Epidermal melanocyte (primary cell): Measurements from ENCODE around the gene PDXK.

ENCODE experiments used
- DNase-seq: peaks from one replicate; pipeline ENCODE4 v3.0.0; 2011; ENCODE audit warnings: low spot score; ENCODE audit not compliant: insufficient read length

The PDXK gene

DNA sequence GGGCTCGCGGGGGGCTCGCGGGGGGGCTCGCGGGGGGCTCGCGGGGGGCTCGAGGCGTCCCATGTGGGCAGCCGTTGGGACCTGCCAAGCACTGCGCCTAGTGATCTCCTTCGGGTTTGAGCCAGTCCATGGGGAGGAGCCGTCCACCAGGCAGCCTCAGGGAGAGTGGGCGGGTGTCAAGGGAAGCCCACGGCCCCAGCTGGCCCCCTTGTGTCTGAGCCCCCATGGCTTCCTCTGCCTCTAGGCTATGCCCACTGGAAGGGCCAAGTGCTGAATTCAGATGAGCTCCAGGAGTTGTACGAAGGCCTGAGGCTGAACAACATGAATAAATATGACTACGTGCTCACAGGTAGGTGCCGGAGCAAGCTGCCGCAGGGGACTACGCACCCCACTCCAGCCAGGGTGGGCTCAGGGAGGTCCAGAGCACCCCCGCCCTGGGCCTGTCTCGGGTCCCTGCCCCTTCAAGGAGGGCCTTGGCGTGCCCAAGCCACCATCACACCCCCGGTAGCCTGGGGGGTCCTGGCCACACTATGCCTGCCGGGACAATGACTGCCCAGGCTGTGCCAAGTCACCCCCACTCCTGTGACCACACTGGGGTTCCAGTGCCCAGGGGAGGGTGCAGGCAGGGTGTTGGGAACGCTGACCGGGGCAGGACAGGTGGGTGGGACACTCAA lies 22.6 kb downstream of the PDXK start:
- no peak for DNase-seq

DNA sequence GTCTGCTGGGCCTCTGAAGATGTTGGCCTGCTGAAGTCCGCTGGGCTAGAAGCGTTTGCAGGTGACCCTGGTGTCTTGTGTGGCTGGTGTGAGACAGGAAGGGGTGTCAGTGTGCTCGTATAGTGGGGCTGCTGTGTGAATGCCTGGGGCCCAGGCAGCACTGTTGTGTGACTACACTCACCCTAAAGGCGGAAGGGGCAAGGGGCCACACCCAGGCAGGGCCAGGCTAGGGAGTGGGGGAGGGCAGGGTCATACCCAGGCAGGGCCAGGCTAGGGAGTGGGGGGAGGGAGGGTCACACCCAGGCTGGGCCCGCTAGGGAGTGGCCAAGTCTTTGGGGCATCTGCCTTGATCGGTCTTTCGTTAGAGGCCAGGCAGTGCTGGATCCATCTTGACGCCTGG lies 25.0 kb downstream of the PDXK start:
- no peak for DNase-seq

DNA sequence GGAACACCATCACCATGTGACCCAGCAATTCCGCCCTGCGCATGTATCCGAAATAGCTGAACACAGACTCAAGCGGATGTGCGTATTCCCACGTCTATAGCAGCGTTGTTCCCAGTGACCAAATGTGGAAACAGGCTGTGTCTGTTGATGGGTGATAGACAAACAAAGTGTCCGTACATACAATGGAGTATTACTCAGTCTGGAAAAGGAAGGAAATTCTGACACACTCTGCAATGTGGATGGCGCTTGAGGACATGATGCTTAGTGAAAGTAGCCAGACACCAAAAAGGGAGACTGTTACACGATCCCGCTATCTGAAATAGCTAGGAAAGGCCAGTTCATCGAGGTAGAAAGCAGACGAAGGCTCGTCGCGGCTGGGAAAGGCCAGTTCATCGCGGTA lies 25.8 kb downstream of the PDXK start:
- DNase-seq: no peak

DNA sequence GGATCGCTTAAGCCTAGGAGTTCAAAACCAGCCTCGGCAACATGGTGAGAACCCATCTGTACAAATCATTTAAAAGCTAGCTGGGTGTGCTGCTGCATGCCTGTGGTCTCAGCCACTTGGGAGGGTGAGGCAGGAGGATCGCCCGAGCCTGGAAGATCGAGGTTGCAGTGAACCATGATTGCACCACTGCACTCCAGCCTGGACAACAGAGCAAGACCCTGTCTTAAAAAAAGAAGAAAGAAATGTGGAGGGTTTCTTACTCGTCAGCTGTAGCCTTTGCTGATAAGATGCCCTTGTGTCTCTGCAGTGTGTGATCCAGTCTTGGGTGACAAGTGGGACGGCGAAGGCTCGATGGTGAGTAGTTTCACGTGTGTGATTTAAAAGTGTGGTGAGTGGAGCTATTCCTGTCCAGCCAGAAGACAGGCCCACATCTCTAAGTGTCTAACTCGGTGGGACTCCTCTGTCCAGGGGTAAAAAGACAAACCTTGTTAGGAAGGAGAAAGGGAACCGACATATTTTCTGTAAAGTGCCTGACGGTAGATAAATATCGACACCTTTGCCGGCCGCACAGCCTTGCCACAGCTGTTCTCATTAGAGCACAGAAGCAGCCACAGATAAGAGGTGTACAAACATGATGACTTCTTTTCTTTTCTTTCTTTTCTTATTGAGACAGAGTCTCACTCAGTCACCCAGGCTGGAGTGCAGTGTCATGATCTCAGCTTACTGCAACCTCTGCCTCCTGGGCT lies 27.0 kb downstream of the PDXK start:
- no peak for DNase-seq

DNA sequence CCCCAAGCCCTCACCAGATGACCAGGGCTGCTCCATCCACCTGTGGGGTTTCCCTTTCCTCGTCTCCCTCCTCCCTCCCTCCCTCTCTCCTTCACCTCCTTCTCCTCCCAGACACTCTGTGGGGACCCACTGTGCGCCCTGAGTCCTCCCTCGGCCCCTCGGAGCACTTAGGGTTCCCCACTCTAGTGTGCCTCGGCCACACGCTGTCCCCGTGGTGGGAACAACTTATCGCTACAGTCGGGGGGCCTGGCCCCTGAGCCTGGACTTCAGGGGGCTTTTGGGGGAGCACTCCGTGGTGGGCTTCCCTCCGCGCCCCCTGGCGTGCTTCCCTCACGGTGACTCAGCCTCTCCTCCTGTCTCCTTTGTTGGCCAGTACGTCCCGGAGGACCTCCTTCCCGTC lies 29.7 kb downstream of the PDXK start:
- DNase-seq: no peak

DNA sequence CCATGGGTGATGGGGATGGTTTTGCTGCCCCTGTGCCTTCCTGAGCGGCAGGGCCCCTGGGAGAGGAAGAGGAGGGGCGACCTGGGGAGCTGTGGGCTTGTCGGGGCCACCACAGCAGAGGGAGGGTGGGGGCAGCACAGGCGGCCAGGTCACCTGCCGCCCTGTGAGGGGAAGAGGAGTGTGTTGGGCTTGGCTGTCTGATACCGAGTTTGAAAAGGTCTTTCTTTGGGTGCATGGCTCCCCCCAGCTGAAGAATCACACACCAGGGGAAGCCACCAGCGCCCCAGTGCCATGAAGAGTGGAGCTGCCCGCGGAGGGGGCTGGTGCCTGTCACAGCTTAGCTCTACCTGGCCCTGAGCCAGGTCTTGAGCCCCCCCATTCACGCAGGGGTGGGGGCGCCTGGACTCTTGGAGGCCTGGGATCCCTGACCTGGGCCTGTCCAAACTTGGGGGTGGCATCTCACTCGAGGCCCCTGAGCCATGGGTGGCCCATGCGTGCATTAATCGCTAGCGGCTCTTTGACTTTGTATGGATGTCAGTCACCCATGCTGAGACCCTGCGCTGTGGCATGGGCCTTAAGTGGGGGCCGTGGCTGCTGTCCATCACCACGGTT lies 30.8 kb downstream of the PDXK start:
- no peak for DNase-seq

DNA sequence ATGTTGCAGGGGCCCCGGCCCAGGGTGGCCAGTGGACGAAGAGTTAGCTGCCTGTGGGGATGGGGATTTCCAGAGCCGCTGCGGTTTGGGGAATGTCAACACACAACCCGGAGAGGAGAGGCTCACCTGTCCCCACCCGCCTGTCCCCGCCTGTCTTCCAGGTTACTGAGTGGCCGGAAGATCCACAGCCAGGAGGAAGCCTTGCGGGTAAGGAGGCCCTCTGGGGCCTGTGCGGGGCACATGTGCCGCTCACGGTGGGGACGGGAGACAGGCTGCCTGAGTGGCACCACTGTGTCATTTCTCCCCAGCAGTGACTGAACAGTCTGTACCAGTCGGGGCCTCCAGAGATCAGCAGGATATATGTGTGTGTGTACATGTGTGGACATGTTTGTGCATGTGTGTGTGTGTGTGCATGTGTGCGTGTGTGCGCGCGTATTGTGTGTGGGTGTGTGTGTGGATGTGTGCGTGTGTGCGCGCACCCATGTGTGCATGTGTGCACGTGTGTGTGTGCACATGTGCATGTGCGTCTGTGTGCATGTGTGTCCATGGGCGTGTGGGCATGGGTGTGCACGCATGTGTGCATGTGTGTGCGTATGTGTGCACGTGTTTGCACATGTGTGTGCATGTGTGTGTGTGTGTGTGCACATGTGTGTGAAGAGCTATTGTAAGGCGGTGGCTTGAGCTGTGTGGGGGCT lies 31.6 kb downstream of the PDXK start:
- no peak for DNase-seq

DNA sequence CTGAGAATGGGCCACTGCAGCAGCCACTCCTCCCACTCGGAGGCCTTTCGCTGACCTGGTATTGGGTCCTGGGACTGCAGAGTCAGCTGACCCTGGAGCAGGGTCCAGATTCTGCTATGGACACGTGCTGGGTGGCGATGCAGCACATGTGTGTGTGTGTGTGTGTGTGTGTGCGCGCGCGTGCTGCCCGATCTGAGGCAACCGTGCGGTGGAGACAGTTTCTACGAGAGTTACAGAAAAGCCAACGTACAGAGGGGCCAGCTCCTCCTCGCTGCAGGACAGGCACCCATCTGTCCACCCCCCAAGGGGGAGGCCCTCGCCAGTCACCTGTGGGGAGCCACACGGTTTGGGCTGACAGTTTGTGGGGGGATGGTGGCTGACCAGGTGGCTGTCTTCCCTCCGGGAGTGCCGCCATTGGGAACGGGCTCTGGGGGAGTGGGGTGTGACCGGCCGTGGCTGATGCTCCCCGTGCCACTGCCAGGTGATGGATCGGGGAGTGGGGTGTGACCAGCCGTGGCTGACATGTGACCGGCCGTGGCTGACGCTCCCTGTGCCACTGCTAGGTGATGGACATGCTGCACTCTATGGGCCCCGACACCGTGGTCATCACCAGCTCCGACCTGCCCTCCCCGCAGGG lies 33.1 kb downstream of the PDXK start:
- DNase-seq: no peak

DNA sequence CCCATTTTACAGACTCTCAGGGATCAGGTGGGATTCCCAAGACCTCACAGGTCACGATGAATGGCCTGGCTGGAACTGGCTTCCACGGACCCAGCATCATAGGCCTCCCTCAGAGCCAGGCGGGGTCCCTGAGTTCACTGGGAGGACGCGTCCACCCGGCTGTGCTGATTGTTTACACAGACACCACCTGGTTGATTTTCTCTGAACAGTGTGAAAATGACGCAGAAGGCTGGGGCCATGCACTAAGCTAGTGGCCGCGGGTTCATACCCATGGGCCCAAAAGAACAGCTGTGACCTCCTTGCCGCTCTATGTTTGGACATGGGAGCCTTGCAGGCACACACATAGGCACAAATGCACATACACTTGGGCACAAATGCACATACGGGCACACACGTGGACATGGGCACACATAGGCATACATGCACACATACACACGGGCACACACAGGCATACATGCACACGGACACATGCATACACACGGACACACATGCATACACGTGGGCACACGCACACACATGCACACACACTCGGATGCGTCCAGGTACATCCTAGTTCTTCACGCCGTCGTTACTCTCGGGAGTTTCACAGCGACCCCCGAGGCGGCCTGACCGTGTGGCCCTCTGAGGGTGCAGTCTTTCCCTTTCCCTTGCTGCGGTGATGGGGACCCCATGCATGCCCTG lies 34.0 kb downstream of the PDXK start:
- no peak for DNase-seq

DNA sequence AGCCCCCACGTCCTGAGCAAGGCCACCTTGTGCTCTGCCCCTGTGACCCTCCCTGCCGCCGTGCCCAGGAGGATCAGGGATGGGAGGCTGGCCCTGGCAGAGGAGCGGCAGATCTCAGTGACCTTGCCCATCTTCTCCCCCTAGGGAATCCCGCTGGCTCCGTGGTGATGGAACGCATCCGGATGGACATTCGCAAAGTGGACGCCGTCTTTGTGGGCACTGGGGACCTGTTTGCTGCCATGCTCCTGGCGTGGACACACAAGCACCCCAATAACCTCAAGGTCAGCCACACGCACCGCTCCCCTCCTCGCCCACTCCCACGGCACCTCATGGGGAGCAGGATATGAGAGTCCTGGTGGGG lies 34.5 kb downstream of the PDXK start:
- DNase-seq: no peak

DNA sequence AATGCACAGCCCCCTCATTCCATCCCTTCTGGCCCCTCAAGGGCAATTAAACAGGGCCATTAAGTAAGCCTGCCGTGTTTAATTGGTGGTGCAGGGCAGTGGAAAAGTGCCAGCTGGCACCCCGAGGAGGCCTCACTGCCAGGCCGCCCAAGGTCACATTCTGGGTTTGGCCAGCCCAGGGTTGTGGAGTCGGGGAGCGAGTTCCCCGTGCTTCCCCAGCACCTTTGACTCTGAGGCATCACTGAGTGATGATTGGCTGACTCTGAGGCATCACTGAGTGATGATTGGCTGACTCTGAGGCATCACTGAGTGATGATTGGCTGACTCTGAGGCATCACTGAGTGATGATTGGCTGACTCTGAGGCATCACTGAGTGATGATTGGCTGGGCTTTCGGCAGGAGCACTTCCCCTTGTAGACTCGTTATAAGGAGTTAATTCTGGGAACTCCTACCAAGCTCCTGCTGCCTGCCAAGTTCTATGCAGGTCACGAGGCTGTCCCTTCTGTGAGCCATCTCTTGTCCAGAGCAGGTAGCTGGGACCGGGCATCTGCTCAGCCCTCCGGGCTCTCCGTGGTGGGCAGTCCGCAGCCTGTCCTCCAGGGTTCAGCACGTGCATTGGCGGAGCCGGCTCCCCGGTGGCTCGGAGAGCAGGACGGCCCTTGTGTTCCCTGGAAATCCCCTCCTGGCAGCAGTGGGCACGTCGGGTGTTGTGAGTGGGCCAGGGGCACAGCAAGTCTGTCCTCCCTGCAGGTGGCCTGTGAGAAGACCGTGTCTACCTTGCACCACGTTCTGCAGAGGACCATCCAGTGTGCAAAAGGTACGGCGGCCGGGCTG lies 36.2 kb downstream of the PDXK start:
- DNase-seq: no peak

DNA sequence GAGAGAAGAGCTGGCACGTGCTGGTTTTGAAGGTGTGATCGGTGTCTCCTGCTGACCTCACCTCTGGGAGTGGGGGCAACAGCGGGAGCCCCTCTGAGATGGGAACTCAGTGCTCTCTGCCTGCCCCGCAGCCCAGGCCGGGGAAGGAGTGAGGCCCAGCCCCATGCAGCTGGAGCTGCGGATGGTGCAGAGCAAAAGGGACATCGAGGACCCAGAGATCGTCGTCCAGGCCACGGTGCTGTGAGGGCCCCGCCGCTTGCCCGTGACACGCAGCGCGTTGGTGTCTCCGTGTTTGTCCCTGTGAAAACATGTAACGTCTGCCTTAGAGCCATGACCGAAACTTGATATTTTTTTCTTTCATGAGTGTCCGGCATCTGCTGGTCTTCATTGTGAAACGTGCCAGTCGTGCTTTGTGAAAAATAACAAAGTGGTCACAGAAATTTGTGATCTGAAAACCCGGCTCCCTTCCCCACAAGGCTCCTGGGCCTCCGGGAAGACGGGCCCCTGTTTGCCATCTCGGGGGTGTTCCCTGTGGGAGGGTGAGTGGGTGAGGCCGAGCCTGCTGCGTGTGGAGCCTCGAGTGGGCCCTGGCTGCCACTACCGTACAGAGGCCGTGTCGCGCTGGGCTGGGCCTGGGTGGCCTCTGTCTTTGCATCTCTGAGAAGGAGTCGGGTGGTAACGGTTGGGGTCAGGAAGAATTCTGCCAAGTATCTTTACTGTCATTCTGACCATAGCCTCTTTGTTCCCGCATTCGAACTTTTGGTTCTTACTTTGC lies 37.1 kb downstream of the PDXK start:
- no peak for DNase-seq

DNA sequence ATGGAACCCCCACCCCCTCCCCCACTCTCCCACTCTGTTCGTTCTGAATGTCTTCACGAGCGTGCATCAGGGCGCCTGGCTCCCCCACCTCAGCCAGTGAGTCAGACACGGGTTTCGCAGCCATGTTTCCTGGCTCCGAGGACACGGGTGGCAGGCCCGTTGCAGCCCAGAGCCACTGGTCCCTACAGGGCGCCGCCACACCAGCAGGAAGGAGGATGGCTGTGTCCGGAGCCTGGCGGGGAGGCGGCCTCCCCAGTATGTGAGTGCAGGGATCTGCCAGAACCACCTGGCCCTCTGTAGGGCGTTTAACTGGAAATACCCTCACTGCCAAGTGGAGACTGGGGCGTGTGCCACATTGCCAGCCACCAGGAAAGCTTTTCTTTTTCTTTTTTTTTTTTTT lies 38.7 kb downstream of the PDXK start:
- no peak for DNase-seq

DNA sequence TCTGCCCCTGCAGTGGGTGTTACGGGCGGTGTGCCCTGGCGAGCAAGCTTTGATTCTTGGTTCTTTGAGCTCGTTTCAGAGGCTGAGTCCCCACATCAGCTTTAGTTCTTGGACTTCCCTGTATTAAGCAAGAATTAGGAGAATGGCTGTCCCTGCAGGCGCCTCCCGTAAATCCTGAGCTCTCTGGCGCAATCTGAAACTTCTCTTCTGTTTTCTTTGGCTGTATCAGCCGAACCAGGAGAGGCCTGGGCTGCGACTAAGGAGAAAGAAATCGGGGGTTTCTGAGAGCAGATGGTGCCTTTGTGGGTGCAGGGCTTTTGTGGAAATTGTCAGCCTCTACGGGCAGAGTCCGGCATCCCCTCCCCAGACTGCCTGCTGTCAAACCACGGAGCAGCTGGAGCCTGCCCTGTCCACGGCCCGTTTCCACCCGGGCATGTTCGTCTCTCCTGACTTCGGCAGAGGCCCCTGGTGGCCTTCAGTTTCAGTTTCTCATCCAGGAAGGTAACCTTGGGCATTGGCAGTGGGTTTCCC lies 39.2 kb downstream of the PDXK start:
- DNase-seq: no peak

DNA sequence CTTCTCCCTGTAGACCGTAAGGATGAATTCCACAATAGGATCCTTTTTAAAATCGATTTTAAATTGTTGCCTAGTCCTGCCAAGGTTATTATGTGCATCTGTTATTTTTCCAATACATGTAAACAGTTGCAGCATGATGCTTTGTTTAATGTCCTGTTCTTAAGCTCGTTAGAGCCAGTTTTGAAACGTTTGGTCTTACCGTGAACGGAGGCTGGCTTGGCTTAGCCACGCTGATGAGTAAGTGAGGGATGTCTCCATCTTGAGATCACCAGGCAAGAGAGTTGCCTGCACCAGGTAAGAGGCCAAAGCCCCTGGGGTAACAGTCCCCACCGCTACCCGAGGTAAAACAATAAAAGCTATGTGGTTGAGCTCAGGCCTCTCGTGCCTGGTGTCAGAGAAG lies 39.9 kb downstream of the PDXK start:
- no peak for DNase-seq

DNA sequence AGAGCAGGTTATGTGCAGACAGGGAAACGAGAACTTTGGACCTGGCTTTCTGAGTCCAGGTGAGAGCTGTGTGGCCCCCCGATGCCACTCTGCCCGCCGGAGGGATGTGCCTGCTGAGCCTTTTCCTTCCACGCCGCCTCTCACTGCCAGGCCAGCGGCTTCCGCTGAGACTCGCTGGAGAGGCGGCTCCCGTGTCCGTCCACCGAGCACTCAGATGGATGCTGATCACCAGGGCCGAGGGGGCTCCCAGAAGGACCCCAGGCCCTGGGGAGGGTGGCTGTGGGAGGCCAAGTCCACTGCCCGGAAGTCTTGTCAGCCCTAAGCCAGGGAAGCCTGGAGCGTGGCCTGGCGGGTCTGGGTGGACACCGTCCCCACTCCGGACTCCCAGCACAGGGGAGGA lies 40.7 kb downstream of the PDXK start:
- DNase-seq: no peak

DNA sequence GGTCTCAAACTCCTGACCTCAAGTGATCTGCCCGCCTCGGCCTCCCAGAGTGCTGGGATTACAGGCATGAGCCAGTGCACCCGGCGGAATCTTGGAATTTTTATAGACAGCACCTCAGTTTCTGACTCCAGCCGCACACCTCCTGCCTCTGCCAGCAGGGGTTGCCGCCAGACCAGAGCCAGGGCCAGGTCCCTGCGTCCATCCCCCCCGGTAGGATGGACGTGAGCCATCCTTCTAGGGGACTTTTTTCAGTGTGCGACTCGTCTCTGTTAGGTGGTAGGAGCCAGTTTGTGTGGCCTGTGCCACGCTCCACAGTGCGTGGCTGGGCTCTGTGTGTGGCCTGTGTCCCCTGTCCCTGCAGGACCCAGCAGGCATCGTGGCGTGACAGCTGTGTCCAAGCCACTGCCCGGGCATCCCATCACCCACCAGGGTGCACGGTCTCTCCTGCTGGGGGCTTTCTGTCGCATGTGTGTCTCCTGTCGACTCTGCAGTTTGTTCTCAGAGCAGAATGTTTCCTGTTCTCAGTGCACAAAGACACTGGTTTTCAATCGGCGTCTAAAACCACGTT lies 41.5 kb downstream of the PDXK start:
- DNase-seq: no peak

DNA sequence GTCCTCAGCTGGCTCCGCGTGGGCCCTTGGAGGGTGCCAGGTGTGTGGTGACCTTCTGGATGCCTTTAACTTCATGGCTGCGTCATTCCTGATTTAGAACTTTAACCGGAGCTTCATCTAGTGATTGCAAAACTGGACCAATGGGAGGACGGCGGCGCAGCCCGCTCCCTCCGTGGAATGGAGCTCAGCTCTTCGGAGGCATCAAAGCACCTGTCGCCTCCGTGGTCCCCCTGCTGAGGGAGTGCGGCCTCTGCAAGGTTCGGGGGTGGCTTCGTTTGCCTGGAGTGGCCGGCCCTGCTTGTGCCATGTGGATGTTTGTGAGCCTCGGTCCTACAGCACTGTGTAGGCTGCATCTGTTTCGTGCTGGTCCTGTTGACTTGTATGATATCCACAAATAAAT lies 43.0 kb downstream of the PDXK start:
- DNase-seq: no peak
